GM06990 (cell line): ENCODE data around the gene HIRIP3.

ENCODE experiments used
- DNase-seq: peaks from one replicate; pipeline ENCODE4 v3.0.0-alpha.2; 2011; ENCODE audit not compliant: insufficient read length; ENCODE audit errors: extremely low read depth
- H3K27me3 ChIP-seq: replicated peaks from 2 replicates; pipeline ENCODE4 v1.6.0; 2011; ENCODE audit warnings: low read length; ENCODE audit not compliant: control insufficient read depth, insufficient read depth
- H3K36me3 ChIP-seq: 2 replicates; pipeline ENCODE4 v1.5.1; 2011; ENCODE audit warnings: low read length; ENCODE audit not compliant: control insufficient read depth, insufficient read depth
- H3K4me3 ChIP-seq: replicated peaks from 2 replicates; pipeline ENCODE4 v1.5.1; 2011; ENCODE audit warnings: low read depth, mild to moderate bottlenecking, control low read depth, low read length
- TF ChIP-seq, protein P1 (sequence below): IDR thresholded peaks from 2 replicates; pipeline ENCODE4 v1.5.1; 2011; ENCODE audit warnings: low read length, control low read depth, mild to moderate bottlenecking, inconsistent platforms; ENCODE audit not compliant: insufficient read depth, poor library complexity, severe bottlenecking

HIRIP3 gene

DNA sequence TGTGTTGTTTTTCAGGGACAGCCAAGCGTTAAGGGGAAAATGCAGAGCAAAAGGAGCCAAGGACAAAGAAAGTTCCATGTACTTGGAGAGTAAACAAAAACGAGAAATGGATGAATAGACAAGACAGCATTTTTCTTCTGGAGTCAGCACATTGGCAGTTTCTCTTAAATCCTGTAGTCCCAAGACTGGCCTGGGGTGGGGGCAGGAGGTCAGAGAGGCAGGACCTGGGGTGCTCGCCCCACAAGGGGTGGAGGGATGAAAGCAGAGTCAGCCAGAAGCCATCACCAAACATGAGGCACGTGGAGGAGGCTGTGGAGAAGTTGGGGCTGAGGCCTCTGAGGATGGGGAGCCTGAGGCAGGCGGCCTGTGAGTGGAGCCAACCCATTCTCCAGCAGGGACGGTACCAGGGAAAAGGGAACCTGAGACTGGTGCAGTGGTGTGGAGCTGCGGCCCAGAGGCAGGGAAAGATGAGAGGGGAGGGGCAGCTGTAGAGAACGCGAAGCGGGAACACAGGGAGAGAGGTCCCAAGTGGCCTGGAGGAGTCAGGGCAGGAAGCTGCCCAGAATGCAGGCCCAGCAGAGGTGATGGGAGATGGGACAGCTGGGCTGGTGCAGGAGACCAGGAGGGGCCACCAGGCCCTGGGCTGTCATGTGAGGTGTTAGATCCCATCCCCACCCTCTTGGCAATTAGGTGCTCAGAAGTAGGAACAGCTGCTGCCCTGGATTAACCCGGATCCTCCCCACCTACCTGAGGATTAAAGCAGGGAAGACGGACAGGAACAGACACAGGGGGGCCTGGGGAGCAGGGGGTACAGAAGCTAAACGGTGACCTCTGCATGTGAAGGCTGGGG lies 32.4 kb upstream of the HIRIP3 start:
- TF ChIP-seq, protein P1, sequence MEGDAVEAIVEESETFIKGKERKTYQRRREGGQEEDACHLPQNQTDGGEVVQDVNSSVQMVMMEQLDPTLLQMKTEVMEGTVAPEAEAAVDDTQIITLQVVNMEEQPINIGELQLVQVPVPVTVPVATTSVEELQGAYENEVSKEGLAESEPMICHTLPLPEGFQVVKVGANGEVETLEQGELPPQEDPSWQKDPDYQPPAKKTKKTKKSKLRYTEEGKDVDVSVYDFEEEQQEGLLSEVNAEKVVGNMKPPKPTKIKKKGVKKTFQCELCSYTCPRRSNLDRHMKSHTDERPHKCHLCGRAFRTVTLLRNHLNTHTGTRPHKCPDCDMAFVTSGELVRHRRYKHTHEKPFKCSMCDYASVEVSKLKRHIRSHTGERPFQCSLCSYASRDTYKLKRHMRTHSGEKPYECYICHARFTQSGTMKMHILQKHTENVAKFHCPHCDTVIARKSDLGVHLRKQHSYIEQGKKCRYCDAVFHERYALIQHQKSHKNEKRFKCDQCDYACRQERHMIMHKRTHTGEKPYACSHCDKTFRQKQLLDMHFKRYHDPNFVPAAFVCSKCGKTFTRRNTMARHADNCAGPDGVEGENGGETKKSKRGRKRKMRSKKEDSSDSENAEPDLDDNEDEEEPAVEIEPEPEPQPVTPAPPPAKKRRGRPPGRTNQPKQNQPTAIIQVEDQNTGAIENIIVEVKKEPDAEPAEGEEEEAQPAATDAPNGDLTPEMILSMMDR, result no peak
- Histone ChIP-seq H3K4me3 (no peak overlapping the region), H3K36me3 (no peaks in the 10 kb centered on the region), H3K27me3 (no peaks in the 10 kb centered on the region; the same call in none of the 2 replicates)
- DNase-seq, result no peak

DNA sequence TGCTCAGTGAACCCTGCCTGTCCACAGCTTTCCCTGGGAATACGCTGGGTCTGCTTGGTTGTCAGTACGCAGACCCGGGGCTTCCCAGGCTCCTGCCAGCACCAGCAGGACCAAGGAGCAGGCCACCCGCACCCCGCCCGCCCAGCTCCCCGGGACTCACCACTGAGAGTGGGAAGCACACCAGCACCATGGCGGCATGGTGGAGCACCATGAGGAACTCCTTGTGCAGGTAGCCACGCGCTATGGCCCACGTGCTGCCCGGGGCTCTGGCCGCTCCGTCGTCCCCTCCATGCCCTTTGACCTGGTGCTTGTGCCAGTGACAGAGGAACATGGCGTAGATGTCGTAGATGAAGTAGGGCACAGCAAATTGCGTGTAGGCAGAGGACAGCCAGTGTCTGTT lies 31.0 kb upstream of the HIRIP3 start:
- DNase-seq, result no peak
- Histone ChIP-seq H3K27me3 (no peaks in the 10 kb centered on the region; the same call in none of the 2 replicates), H3K36me3 (no peaks in the 10 kb centered on the region), H3K4me3 (no peak overlapping the region)
- TF ChIP-seq, protein P1, result no peak

DNA sequence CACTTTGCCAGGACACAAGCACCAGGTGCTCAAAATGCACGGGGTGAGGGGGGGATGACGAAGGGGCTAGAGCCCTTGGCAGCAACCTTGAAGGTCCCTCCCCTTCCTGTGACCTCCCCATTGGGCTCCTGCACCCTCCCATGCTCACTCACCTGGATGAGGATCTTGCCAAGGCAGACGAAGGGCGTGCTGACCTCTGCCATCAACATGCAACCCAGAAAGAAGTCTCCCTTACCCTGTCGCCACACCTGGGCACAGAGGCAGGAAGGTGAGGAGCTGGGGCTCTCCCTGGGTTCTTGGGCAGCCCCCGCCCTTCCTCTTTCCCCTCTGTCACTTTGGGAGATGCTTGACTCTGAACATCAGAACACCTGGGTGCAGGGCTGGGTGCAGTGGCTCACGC lies 30.2 kb upstream of the HIRIP3 start:
- TF ChIP-seq, protein P1, result no peak
- Histone ChIP-seq H3K36me3 (no peaks in the 10 kb centered on the region), H3K4me3 (no peak overlapping the region), H3K27me3 (no peaks in the 10 kb centered on the region; the same call in none of the 2 replicates)
- DNase-seq, result no peak

DNA sequence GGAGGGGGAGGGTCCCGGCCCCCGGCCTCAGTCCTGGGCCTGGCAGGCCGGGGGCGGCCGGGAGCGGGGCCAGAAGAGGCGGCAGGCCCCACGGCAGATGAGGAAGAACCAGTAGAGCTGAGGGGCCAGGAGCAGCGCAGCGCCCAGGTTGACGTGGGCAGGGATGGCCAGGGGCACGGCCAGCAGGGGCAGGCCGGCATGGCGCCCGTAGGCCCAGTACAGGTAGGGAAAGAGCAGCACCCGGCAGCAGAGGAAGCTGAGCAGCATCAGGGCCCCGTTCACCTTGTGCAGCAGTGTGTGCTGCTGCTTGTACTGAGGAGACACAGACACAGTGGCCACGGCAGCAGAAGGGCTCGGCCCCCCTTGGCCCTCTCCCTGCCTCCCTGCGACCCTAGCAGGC lies 29.7 kb upstream of the HIRIP3 start:
- DNase-seq, result no peak
- TF ChIP-seq, protein P1, result no peak
- no peaks in the 10 kb centered on the region; the same call in none of the 2 replicates for H3K27me3 ChIP-seq
- H3K36me3 ChIP-seq, result no peaks in the 10 kb centered on the region
- no peak overlapping the region for H3K4me3 ChIP-seq

DNA sequence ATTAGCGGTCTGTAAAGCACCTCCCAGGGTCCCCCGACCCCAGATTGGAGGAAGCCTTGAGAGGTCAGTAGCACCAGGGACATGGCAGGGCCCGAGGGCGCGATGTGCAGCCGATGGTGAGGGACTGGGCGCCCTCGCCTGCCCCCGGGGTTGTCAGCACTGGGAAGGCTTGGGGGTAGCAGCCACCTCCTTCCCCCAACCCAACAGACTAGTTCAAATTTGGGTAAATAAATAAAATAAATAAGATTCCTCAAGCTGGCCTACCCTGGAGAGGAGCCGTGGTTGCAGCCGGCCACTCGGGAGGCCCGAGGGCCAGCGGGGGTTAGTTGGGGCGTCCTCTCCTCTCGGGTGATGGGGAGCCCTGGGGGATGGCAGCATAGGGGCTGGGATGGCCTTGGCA lies 29.0 kb upstream of the HIRIP3 start:
- no peak overlapping the region for H3K4me3 ChIP-seq
- TF ChIP-seq, protein P1, result no peak
- no peaks in the 10 kb centered on the region; the same call in none of the 2 replicates for H3K27me3 ChIP-seq
- no peaks in the 10 kb centered on the region for H3K36me3 ChIP-seq
- no peak for DNase-seq
